Activated T-helper 17 cell treated with anti-CD3 and anti-CD28 coated beads, Interleukin-2, amount 50 U/mL, for 72 hours (primary cell): ENCODE data around the gene ESR1. TPM values are rescaled to one million over a fixed set of nuclear protein-coding genes. Genes with fewer than 3 reads are reported as not detected.
A peak's percentile ranks its signal among the peaks of the same experiment; 100 is the strongest.

Source experiments
- ATAC-seq: fragments of 150-1000 bp; cut with Tn5 transposase; replicated peaks from 2 replicates; pipeline ENCODE4 v1.10.0; 2021; ENCODE audit warnings: mild to moderate bottlenecking, moderate library complexity
- H3K27ac Mint-ChIP-seq: one replicate; pipeline ENCODE4 v1.8.0; 2022; ENCODE audit warnings: mixed read lengths
- H3K27me3 Mint-ChIP-seq: one replicate; pipeline ENCODE4 v1.8.0; 2022; ENCODE audit warnings: mixed read lengths
- H3K36me3 Mint-ChIP-seq: one replicate; pipeline ENCODE4 v1.8.0; 2022; ENCODE audit warnings: low read depth, mild to moderate bottlenecking, mixed read lengths
- H3K4me1 Mint-ChIP-seq: one replicate; pipeline ENCODE4 v1.8.0; 2022; ENCODE audit warnings: mixed read lengths
- H3K4me3 Mint-ChIP-seq: one replicate; pipeline ENCODE4 v1.8.0; 2022; ENCODE audit warnings: mild to moderate bottlenecking, mixed read lengths
- H3K9me3 Mint-ChIP-seq: one replicate; pipeline ENCODE4 v1.8.0; 2022; ENCODE audit warnings: mixed read lengths
- total RNA-seq, 2 donors: library from RNA; stranded (reverse); gene quantifications; one replicate each; pipeline ENCODE4 v1.2.3, GENCODE V29; 2022

The ESR1 gene
- total RNA-seq, 2 donors from 2014 or later: 0.50 TPM; not detected in 1

- Mint-ChIP-seq H3K27me3 (peaks cover 41% of the 10 kb centered on the region), H3K4me3 (no peak overlapping the region), H3K36me3 (peaks cover 4% of the 10 kb centered on the region), H3K4me1 (no peaks in the 10 kb centered on the region), H3K9me3 (no peaks in the 10 kb centered on the region), H3K27ac (no peak overlapping the region)
- ATAC-seq: no peak
Observed at GRCh38 chr6:151804585-151805285, 2.7 kb upstream of the ESR1 start.

- H3K36me3 Mint-ChIP-seq: peaks cover 4% of the 10 kb centered on the region
- H3K27ac Mint-ChIP-seq: no peak overlapping the region
- no peaks in the 10 kb centered on the region for H3K4me1 Mint-ChIP-seq
- no peak for ATAC-seq
- H3K27me3 Mint-ChIP-seq: peaks cover 46% of the 10 kb centered on the region
- H3K4me3 Mint-ChIP-seq: no peak overlapping the region
- no peaks in the 10 kb centered on the region for H3K9me3 Mint-ChIP-seq
Observed at GRCh38 chr6:151805286-151805840, 2.1 kb upstream of the ESR1 start.

GRCh38 chr6:151806757-151807512, 547 bp upstream of the ESR1 start:
- no peaks in the 10 kb centered on the region for H3K4me1 Mint-ChIP-seq
- H3K36me3 Mint-ChIP-seq: peaks cover 4% of the 10 kb centered on the region
- peak overlapping the region; percentile 37 for H3K4me3 Mint-ChIP-seq
- no peak overlapping the region for H3K27ac Mint-ChIP-seq
- H3K9me3 Mint-ChIP-seq: no peaks in the 10 kb centered on the region
- peaks cover 49% of the 10 kb centered on the region for H3K27me3 Mint-ChIP-seq
- ATAC-seq: no peak

GRCh38 chr6:151808371-151809241, 1.1 kb downstream of the ESR1 start:
- no peaks in the 10 kb centered on the region for H3K9me3 Mint-ChIP-seq
- no peak for ATAC-seq
- H3K36me3 Mint-ChIP-seq: peaks cover 4% of the 10 kb centered on the region
- peak overlapping the region; percentile 56 for H3K4me3 Mint-ChIP-seq
- H3K27ac Mint-ChIP-seq: no peak overlapping the region
- peaks cover 51% of the 10 kb centered on the region for H3K27me3 Mint-ChIP-seq
- no peaks in the 10 kb centered on the region for H3K4me1 Mint-ChIP-seq

GRCh38 chr6:151811081-151811480, 3.6 kb downstream of the ESR1 start:
- H3K27me3 Mint-ChIP-seq: peaks cover 52% of the 10 kb centered on the region
- no peak for ATAC-seq
- H3K4me3 Mint-ChIP-seq: no peak overlapping the region
- H3K27ac Mint-ChIP-seq: no peak overlapping the region
- H3K9me3 Mint-ChIP-seq: no peaks in the 10 kb centered on the region
- no peaks in the 10 kb centered on the region for H3K4me1 Mint-ChIP-seq
- peaks cover 4% of the 10 kb centered on the region for H3K36me3 Mint-ChIP-seq

GRCh38 chr6:151813858-151814257, 6.4 kb downstream of the ESR1 start:
- no peak for ATAC-seq
- Mint-ChIP-seq H3K9me3 (no peaks in the 10 kb centered on the region), H3K4me3 (no peak overlapping the region), H3K4me1 (no peaks in the 10 kb centered on the region), H3K36me3 (no peaks in the 10 kb centered on the region), H3K27ac (no peak overlapping the region), H3K27me3 (peaks cover 48% of the 10 kb centered on the region)

GRCh38 chr6:151814614-151815013, 7.1 kb downstream of the ESR1 start:
- no peak overlapping the region for H3K27ac Mint-ChIP-seq
- H3K36me3 Mint-ChIP-seq: no peaks in the 10 kb centered on the region
- no peak for ATAC-seq
- no peak overlapping the region for H3K4me3 Mint-ChIP-seq
- no peaks in the 10 kb centered on the region for H3K4me1 Mint-ChIP-seq
- H3K27me3 Mint-ChIP-seq: peaks cover 41% of the 10 kb centered on the region
- H3K9me3 Mint-ChIP-seq: no peaks in the 10 kb centered on the region

GRCh38 chr6:151822252-151823111, 15.0 kb downstream of the ESR1 start:
- peaks cover 13% of the 10 kb centered on the region for H3K27me3 Mint-ChIP-seq
- no peaks in the 10 kb centered on the region for H3K36me3 Mint-ChIP-seq
- no peak overlapping the region for H3K4me3 Mint-ChIP-seq

GRCh38 chr6:151826517-151827142, 19.1 kb downstream of the ESR1 start:
- Mint-ChIP-seq H3K27ac (no peak overlapping the region), H3K36me3 (no peaks in the 10 kb centered on the region), H3K4me1 (no peaks in the 10 kb centered on the region), H3K27me3 (peaks cover 4% of the 10 kb centered on the region), H3K4me3 (no peak overlapping the region), H3K9me3 (no peaks in the 10 kb centered on the region)
- no peak for ATAC-seq

More at GRCh38 chr6:151822252-151823111, 15.0 kb downstream of the ESR1 start:
- no peaks in the 10 kb centered on the region for H3K9me3 Mint-ChIP-seq
- no peaks in the 10 kb centered on the region for H3K4me1 Mint-ChIP-seq
- no peak for ATAC-seq
- H3K27ac Mint-ChIP-seq: no peak overlapping the region

GRCh38 chr6:151832710-151833109, 25.2 kb downstream of the ESR1 start:
- peaks cover 15% of the 10 kb centered on the region for H3K27me3 Mint-ChIP-seq
- H3K9me3 Mint-ChIP-seq: no peaks in the 10 kb centered on the region
- no peak for ATAC-seq
- H3K27ac Mint-ChIP-seq: no peak overlapping the region
- H3K4me1 Mint-ChIP-seq: no peaks in the 10 kb centered on the region
- H3K4me3 Mint-ChIP-seq: no peak overlapping the region
- no peaks in the 10 kb centered on the region for H3K36me3 Mint-ChIP-seq

- Mint-ChIP-seq H3K4me3 (no peak overlapping the region), H3K27ac (no peak overlapping the region), H3K36me3 (no peaks in the 10 kb centered on the region), H3K27me3 (peaks cover 15% of the 10 kb centered on the region), H3K4me1 (no peaks in the 10 kb centered on the region), H3K9me3 (no peaks in the 10 kb centered on the region)
- ATAC-seq: no peak
Observed at GRCh38 chr6:151835396-151835795, 27.9 kb downstream of the ESR1 start.

- H3K36me3 Mint-ChIP-seq: no peaks in the 10 kb centered on the region
- ATAC-seq: no peak
- H3K4me1 Mint-ChIP-seq: no peaks in the 10 kb centered on the region
Observed at GRCh38 chr6:151837223-151837622, 29.7 kb downstream of the ESR1 start.

GRCh38 chr6:151842816-151843215, 35.3 kb downstream of the ESR1 start:
- peaks cover 8% of the 10 kb centered on the region for H3K9me3 Mint-ChIP-seq
- no peaks in the 10 kb centered on the region for H3K36me3 Mint-ChIP-seq
- no peaks in the 10 kb centered on the region for H3K4me1 Mint-ChIP-seq
- no peak overlapping the region for H3K27ac Mint-ChIP-seq
- peaks cover 4% of the 10 kb centered on the region for H3K27me3 Mint-ChIP-seq
- no peak overlapping the region for H3K4me3 Mint-ChIP-seq
- ATAC-seq: no peak

More at GRCh38 chr6:151837223-151837622, 29.7 kb downstream of the ESR1 start:
- Mint-ChIP-seq H3K27ac (no peak overlapping the region), H3K9me3 (no peaks in the 10 kb centered on the region), H3K27me3 (peaks cover 15% of the 10 kb centered on the region), H3K4me3 (no peak overlapping the region)
